Ovary (tissue), 9 donors: ENCODE data around the gene TBC1D3B. TPM values are rescaled to one million over a fixed set of nuclear protein-coding genes. Genes with fewer than 3 reads are reported as not detected.

ENCODE experiments used
- DNase-seq, 5 donors: peaks; one replicate each; pipeline ENCODE4 v3.0.0-alpha.2; 2019 to 2020
- H3K27ac ChIP-seq, 2 donors: fragments of 200-600 bp; one replicate each; pipeline versions ENCODE4 v1.5.1 to v1.8.0; 2019 to 2022
- H3K27me3 ChIP-seq: fragments of 200-600 bp; one replicate; pipeline ENCODE4 v1.8.0; 2022
- H3K36me3 ChIP-seq: fragments of 200-600 bp; sonication (generic); one replicate; pipeline ENCODE4 v1.5.1; 2019
- H3K4me1 ChIP-seq: one replicate; pipeline ENCODE4 v1.8.1; 2013; ENCODE audit warnings: mild to moderate bottlenecking, moderate library complexity; ENCODE audit not compliant: insufficient read depth
- H3K4me3 ChIP-seq: fragments of 200-600 bp; sonication (generic); one replicate; pipeline ENCODE4 v1.5.1; 2017
- H3K9me3 ChIP-seq, 2 donors: fragments of 200-600 bp in 1 of 2; sonication (generic) in 1 of 2; one replicate each; pipeline versions ENCODE4 v1.5.1 to v1.8.1; 2013 to 2019; ENCODE audit warnings: mild to moderate bottlenecking in 1 of 2, moderate library complexity in 1 of 2
- CTCF ChIP-seq, 3 donors: fragments of 450-650 bp in 2 of 3; fragments of 200-600 bp in 1 of 3; IDR thresholded peaks; one replicate each; pipeline versions ENCODE4 v1.5.1 to v1.8.0; 2016 to 2022; ENCODE audit warnings: antibody characterized with exemption in 3 of 3, mild to moderate bottlenecking in 1 of 3
- EP300 ChIP-seq: sonication (generic); formaldehyde crosslinking; IDR thresholded peaks from one replicate; pipeline ENCODE4 v1.6.1; 2017; ENCODE audit warnings: antibody characterized with exemption
- POLR2A ChIP-seq: fragments of 450-650 bp; IDR thresholded peaks from one replicate; pipeline ENCODE4 v1.6.1; 2017; ENCODE audit warnings: antibody characterized with exemption, mild to moderate bottlenecking, moderate library complexity
- WGBS, 3 donors: extraction: QIAGEN DNeasy Blood & Tissue Kit in 1 of 3; methylation state at CpG; one replicate each; pipeline versions ENCODE4 v1.1.5 to v1.1.7; 2013 to 2017; 5-methylcytosine and 5-hydroxymethylcytosine counted together
- intact Hi-C, 4 donors: fragments of 100-400 bp; cut with DNase I; formaldehyde crosslinking; loops; one replicate each; pipeline versions ENCODE4 v1.11.0 to v1.15.1; 2022 to 2023
- polyA plus RNA-seq, 2 donors: library from polyadenylated mRNA; stranded (reverse); fragments of 200-250 nt in 1 of 2; fragments of 350-450 nt in 1 of 2; fragmentation: Illumina TruSeq in 1 of 2; extraction: RNeasy Lipid Tissue Mini Kit (QIAGEN cat#74804) in 1 of 2; gene quantifications; one replicate each; pipeline ENCODE4 v1.2.3, GENCODE V29; 2013 to 2014
- total RNA-seq, 7 donors: library from RNA; depleted of rRNA in 2 of 7; stranded (reverse); fragments of >200 nt in 2 of 7; fragmentation: NEBNext Ultra II Directional in 3 of 7; extraction: Animal tissue kit (Norgen Biotek cat#: 25700) in 3 of 7; gene quantifications; one replicate each; pipeline versions ENCODE4 v1.1.0 to v1.2.4, GENCODE V29; 2016 to 2023
- donor health status: DM: no; HTN: no; CAD: no; lungs with moderate emphysema.
- donor health status: DM: no; HTN: no; CAD: no.
- donor health status: Bipolar disorder and iron deficiency.
- donor health status: DM: yes; HTN: yes; CAD: no.
- donor health status: DM: no; HTN: no; CAD: no.
- donor health status: DM: yes; HTN: yes; CAD: no.

TBC1D3B gene
- total and polyA plus RNA-seq, 9 donors, result 1.1 to 11.5 (median 4.5) TPM; not detected in 1

- 63 to 68% (median 67%) methylated on average over 1 of the region's 1 CpG for WGBS, 3 donors
- DNase-seq, result no peak
- H3K4me3 ChIP-seq, result no peak overlapping the region
- no peak overlapping the region for H3K27ac ChIP-seq
- TF ChIP-seq POLR2A (no peak), CTCF (IDR thresholded peaks at IDR 0.05) (no peak)
- no peaks in the 10 kb centered on the region for H3K36me3 ChIP-seq
- no peaks in the 10 kb centered on the region for H3K4me1 ChIP-seq
- H3K27me3 ChIP-seq, result no peaks in the 10 kb centered on the region
- no peaks in the 10 kb centered on the region for H3K9me3 ChIP-seq
- intact Hi-C loops, result no loop called here
Measured at GRCh38 chr17:36136439-36136838, 40.0 kb downstream of the TBC1D3B start.

DNA sequence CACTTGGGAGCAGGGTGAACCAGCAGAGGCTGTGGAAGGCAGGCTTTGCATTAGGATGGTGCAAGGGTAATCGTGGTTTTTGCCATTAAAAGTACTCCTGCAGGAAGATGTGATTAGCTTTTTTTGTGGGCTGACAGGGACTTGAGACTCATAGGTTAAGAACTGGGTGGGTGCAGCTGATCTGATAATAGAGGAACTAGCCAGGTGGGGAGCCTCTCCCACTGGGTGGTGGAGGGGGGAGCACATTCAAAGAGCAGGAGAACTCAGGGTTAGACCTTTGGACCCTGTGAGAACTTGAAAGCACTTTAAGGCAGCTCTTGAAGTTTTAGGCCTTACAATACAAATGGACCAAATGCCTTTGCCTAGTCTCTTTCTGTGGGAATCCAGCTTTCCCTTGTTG lies 40.4 kb downstream of the TBC1D3B start:
- Histone ChIP-seq H3K4me3 (no peak overlapping the region), H3K36me3 (no peaks in the 10 kb centered on the region), H3K27ac (no peak overlapping the region), H3K27me3 (no peaks in the 10 kb centered on the region), H3K9me3 (no peaks in the 10 kb centered on the region), H3K4me1 (no peaks in the 10 kb centered on the region)
- TF ChIP-seq CTCF (IDR thresholded peaks at IDR 0.05) (no peak), POLR2A (no peak), EP300 (no peak)
- intact Hi-C loops, result no loop called here
- DNase-seq, result no peak
- WGBS, 3 donors, result 66 to 77% (median 77%) methylated on average over 1 of the region's 1 CpG

DNA sequence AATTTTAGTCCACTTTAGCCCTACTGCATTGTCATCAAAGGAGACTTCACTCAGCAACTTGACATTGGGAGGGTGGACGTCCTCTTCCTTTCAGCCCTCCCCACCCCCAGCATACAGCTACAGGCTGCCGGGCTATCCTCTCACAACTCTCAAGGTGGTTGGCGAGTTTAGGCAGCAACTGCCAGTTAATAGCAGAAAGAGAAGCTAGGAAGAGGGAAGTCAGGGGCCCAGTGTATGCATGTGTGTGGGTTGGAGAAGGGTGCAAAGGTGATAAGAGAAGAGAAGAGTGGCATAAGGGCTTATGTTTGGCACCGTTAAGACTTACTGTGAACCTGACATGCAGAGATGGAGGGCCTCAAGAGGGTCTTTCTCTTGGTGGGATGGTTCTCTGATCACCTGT lies 41.0 kb downstream of the TBC1D3B start:
- H3K4me1 ChIP-seq, result no peaks in the 10 kb centered on the region
- 76 to 92% (median 85%) methylated on average over 4 of the region's 4 CpGs for WGBS, 3 donors
- no peak for TF ChIP-seq POLR2A
- no peak for TF ChIP-seq EP300
- no peak for TF ChIP-seq CTCF (IDR thresholded peaks at IDR 0.05)
- no peaks in the 10 kb centered on the region for H3K9me3 ChIP-seq
- intact Hi-C loops, result no loop called here
- no peak overlapping the region for H3K4me3 ChIP-seq
- no peaks in the 10 kb centered on the region for H3K36me3 ChIP-seq
- no peak overlapping the region for H3K27ac ChIP-seq
- no peak for DNase-seq
- no peaks in the 10 kb centered on the region for H3K27me3 ChIP-seq

DNA sequence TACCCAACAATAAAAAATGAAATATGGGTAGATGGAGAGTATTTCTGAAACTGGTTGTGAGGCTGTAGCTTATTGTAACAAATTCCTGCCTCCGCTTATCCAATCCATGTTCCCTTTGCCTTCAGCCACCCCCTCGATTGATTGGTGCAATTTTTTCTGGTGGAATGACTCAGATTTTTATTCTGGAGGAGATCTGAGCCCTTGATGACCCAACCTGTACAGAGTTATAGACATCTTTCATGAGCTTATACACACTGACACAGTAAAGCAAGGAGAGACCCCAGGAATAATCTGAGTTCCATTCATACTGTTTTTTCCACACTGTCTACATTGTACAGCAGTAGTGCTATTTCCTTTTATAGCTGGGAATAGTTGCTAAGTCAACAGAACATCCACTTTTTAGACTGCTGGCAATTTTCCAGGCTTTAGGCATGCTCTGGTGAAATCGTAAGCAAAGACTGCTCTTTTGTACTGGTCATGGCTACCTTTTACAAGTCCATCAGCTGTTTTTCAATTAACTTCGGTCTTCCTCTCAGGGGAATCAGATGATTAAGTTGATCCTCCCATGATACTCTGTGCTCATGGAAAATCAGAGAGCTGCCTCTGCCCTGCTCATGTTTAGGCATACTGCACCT lies 42.7 kb downstream of the TBC1D3B start:
- H3K27ac ChIP-seq, result no peak overlapping the region
- H3K36me3 ChIP-seq, result no peaks in the 10 kb centered on the region
- WGBS, 3 donors, result 52 to 58% (median 57%) methylated on average over 4 of the region's 4 CpGs
- DNase-seq, result no peak
- intact Hi-C loops, result no loop called here
- no peaks in the 10 kb centered on the region for H3K27me3 ChIP-seq
- no peaks in the 10 kb centered on the region for H3K9me3 ChIP-seq
- H3K4me3 ChIP-seq, result no peak overlapping the region
- TF ChIP-seq POLR2A, result no peak
- TF ChIP-seq CTCF (IDR thresholded peaks at IDR 0.05), result no peak
- TF ChIP-seq EP300, result no peak
- no peaks in the 10 kb centered on the region for H3K4me1 ChIP-seq
